HUES6 (cell line): ENCODE measurements around the gene TRMT10C.

ENCODE experiments used
- H3K27ac ChIP-seq: 2 replicates; pipeline ENCODE4 v1.7.0; 2013; ENCODE audit warnings: low read depth, mild to moderate bottlenecking, low read length, inconsistent platforms
- H3K27me3 ChIP-seq: 2 replicates; pipeline ENCODE4 v1.6.1; 2013; ENCODE audit warnings: low read length; ENCODE audit not compliant: control insufficient read depth, insufficient read depth
- H3K36me3 ChIP-seq: 2 replicates; pipeline ENCODE4 v1.6.1; 2013; ENCODE audit warnings: low read length; ENCODE audit not compliant: control insufficient read depth, insufficient read depth
- H3K4me1 ChIP-seq: 2 replicates; pipeline ENCODE4 v1.6.1; 2013; ENCODE audit warnings: low read length; ENCODE audit not compliant: control insufficient read depth, insufficient read depth
- H3K4me3 ChIP-seq: 2 replicates; pipeline ENCODE4 v1.5.1; 2013; ENCODE audit warnings: low read depth, low read length
- H3K9ac ChIP-seq: one replicate; pipeline ENCODE4 v1.6.1; 2013; ENCODE audit warnings: mild to moderate bottlenecking, low read length
- H3K9me3 ChIP-seq: 2 replicates; pipeline ENCODE4 v1.6.1; 2013; ENCODE audit warnings: low read depth, low read length; ENCODE audit not compliant: control insufficient read depth, insufficient read depth

Gene TRMT10C

DNA sequence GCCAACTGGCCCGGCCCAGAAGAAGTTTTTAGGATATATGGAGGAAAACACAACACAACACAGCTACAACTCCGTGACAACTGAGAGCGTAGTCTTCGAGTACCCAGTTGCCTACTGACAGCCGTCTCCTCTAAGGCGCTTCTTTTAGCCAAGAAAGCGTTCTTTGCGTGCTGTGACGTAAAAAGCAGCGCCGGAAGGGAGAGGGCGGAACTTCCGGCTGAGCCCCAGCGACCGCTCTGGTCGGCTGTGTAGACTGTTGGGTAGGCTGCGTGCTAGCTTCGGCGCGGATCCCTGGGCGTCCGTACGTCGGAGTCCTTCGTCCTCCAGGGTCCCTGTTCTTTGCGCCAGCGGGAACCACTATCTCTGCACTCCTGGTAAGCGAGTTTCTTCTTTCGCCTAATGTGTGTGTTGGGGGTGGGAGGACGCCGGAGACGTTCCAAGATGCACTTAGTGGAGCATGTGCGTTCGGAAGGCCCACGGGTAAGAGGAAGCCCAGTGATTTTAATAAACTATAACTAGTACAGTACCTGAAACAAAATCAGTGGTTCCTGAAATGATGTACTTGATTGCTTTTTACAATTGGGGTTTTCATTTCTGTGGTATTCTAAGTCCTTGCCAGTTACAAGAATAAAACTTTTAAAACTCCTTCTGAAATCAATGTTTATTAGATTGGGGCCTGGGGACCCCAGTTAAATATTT lies at the start of gene TRMT10C:
TRMT10C (plus strand) TSS at position 239 of the 699 bp plus-strand sequence. CDS start 2,914 bp downstream, outside the sequence.
- Histone ChIP-seq H3K4me3 (peak within 1 kb of the TSS; percentile 91), H3K27me3 (peaks cover 2% of the 10 kb centered on the region; the same call in 1 of the 2 replicates), H3K9ac (peak within 1 kb of the TSS; percentile 94), H3K4me1 (no peaks in the 10 kb centered on the region; the same call in 1 of the 2 replicates), H3K27ac (peak within 1 kb of the TSS; percentile 80), H3K9me3 (no peaks in the 10 kb centered on the region), H3K36me3 (peaks cover 35% of the 10 kb centered on the region)

DNA sequence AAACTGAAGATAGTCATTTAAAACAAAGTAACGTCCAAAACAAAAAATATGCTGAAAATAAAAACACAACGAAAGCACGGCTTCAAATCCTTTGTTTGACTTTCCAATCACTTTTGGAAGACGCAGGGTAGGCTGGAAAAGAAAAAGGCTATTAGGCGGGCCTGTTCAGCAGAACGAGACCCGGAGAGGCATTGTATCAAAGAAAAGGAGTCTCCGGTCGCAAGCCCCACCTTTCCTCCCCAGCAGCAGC lies 49.3 kb upstream of the TRMT10C start:
- no peaks in the 10 kb centered on the region for H3K27me3 ChIP-seq
- no peaks in the 10 kb centered on the region for H3K36me3 ChIP-seq
- H3K9ac ChIP-seq = peak overlapping the region; percentile 68
- H3K4me3 ChIP-seq = peak overlapping the region; percentile 74
- peaks cover 16% of the 10 kb centered on the region for H3K4me1 ChIP-seq
- H3K9me3 ChIP-seq = no peaks in the 10 kb centered on the region
- H3K27ac ChIP-seq = peak overlapping the region; percentile 52

DNA sequence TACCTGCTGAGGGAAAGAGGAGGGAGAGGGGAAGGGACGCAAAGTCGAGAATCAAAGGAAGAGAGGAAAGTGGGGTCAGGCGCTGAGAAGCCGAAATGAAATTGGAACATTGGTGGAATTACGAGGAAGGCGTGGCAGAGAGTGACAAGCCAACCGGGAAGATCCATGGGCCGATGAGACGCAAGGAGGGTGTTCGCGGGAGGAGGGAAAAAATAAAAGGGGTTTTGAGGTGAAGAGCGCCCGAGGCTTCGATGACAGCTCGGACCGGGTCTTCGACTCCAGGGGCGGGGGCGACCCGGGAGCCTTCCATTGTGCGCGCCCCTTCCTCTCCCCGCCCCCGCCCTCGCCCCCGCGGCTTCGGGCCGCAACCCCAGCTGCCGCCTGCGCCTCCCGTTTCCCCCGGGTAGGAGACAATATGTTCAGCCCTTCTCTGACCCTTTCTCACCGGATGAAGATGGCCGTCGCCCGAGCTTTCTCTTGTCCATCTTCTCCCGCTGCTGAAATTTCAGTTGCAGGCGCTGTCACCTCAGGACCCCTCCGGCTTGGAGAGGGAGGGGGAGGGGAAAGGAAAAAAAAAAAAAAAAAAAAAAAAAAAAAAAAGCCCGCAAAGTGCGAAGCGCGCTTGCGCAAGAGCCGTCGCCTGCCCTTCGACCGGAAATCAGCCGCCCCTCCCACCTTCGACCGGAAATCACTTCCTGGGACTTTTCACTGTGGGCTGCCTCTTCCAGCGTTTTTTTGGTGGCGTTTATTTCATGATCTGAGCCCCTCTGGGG lies 48.8 kb upstream of the TRMT10C start, which contains the start of gene SENP7:
SENP7 (minus strand) TSS at position 567 of the 773 bp plus-strand sequence; CDS start at position 485, 82 bp downstream.
- peak within 1 kb of the TSS; percentile 74 for H3K4me3 ChIP-seq

DNA sequence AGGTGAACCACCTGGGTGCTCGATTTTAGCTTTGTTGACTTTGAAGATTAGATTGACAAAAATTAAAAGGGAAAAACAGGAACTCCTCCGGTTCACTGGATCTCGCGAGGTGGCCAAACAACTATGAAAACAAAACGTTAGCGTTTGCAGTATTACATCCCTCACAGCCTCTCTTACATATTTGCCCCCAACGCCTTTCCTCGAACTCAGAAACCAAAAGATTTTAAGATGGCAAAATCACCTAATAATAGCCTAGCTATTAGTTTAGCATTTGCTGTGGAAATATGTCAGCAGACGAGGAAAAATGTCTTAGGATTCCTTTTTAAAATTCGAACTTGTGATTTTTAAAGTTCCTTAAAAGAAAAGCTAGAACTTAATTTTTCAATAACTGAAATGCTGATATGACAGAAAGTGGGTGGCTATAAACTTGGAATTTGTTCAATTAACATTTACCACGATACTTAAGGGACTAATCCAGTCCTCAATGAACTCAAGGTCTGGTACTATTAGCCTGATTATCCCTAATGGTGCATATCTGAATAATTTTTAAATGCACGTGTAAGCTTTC lies 48.2 kb upstream of the TRMT10C start:
- Histone ChIP-seq H3K4me1 (peaks cover 21% of the 10 kb centered on the region), H3K36me3 (no peaks in the 10 kb centered on the region), H3K27ac (peak overlapping the region; percentile 66; the same call in 1 of the 2 replicates), H3K4me3 (peak overlapping the region; percentile 74), H3K9me3 (no peaks in the 10 kb centered on the region), H3K9ac (peak overlapping the region; percentile 56), H3K27me3 (no peaks in the 10 kb centered on the region)

More for the DNA sequence above, 48.8 kb upstream of the TRMT10C start, which contains the start of gene SENP7:
- H3K9ac ChIP-seq = peak within 1 kb of the TSS; percentile 68
- no peaks in the 10 kb centered on the region for H3K36me3 ChIP-seq
- H3K27ac ChIP-seq = peak within 1 kb of the TSS; percentile 66
- no peaks in the 10 kb centered on the region for H3K27me3 ChIP-seq
- H3K9me3 ChIP-seq = no peaks in the 10 kb centered on the region
- H3K4me1 ChIP-seq = peaks cover 16% of the 10 kb centered on the region

DNA sequence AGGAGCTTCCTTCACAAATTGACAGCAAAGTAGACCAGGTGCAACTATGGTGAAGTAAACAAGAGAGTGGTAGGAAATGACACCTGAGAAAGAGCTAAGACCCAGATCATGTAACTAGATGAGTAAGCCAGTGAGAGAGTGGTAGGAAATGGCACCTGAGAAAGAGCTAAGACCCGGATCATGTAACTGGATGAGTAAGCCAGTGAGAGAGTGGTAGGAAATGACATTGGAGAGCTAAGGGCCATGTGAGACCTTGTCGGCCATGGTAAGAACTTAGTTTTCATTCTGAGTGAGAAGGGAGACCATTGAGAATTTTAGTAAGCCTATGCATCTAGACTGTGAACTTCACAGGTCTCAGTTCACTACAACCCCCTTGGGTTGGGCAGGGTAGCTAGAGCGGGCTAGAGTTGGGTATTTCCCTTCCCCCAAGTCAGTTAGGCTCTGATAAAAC lies 43.2 kb upstream of the TRMT10C start:
- Histone ChIP-seq H3K9me3 (no peaks in the 10 kb centered on the region), H3K9ac (no peak overlapping the region), H3K27ac (no peak overlapping the region), H3K4me1 (peaks cover 12% of the 10 kb centered on the region; the same call in 1 of the 2 replicates), H3K36me3 (no peaks in the 10 kb centered on the region), H3K4me3 (no peak overlapping the region), H3K27me3 (no peaks in the 10 kb centered on the region)

DNA sequence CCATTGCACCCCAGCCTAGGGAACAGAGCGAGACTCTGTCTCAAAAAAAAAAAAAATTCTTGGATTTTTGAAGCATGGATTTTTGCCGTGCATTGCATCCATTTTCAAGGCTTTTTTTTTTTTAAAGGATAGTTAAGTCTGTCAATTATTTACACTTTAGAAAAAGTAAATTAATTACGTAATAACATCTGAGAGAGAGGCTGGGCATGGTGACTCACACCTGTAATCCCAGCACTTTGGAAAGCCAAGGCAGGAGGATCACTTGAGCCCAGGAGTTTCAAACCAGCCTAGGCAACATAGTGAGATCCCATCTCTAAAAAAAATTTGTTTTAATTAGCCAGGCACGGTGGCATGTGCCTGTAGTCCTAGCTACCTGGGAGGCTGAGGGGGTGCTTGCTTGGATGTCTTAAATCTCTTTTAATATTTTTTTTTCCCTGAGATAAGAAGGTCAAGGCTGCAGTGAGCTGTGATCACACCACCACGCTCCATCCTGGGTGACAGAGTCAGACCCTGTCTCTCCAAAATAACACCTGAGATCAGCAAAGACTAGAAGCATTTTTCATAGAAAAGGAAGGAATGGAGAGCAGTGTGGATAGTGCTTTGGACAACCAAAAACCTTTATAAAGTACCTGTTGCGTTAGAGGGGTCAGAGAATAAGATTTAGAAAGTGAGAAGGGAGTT lies 41.8 kb upstream of the TRMT10C start:
- H3K9ac ChIP-seq = no peak overlapping the region
- peaks cover 12% of the 10 kb centered on the region; the same call in 1 of the 2 replicates for H3K4me1 ChIP-seq
- H3K27me3 ChIP-seq = no peaks in the 10 kb centered on the region
- H3K36me3 ChIP-seq = no peaks in the 10 kb centered on the region
- H3K27ac ChIP-seq = no peak overlapping the region
- H3K4me3 ChIP-seq = no peak overlapping the region
- peaks cover 6% of the 10 kb centered on the region; the same call in 1 of the 2 replicates for H3K9me3 ChIP-seq

DNA sequence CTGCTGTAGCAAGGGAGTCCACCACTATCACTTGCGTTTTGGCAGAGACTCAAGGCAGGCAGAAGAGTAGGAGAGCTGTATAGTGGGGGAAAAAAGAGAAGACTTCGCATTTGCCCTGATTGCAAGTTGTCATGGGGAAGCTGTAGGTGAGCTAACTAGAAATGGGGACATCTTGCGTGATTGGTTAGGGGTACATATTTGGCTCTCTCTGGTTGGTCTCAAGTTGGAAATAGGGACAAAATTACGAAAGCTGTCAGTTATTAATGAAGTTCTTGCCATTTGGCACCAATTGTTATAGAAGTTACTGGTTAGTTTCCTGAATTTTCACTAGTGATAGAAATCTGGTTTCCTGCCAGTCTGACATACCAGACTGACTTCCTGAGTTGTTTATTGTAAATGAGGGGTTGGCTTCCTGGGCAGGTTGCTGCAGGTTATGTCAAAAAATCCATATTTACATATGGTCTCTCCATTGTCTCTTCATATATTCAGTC lies 40.4 kb upstream of the TRMT10C start:
- H3K4me1 ChIP-seq = peaks cover 12% of the 10 kb centered on the region; the same call in 1 of the 2 replicates
- no peak overlapping the region for H3K9ac ChIP-seq
- H3K27ac ChIP-seq = no peak overlapping the region
- no peak overlapping the region for H3K4me3 ChIP-seq
- H3K9me3 ChIP-seq = peaks cover 17% of the 10 kb centered on the region
- no peaks in the 10 kb centered on the region for H3K36me3 ChIP-seq
- H3K27me3 ChIP-seq = no peaks in the 10 kb centered on the region

DNA sequence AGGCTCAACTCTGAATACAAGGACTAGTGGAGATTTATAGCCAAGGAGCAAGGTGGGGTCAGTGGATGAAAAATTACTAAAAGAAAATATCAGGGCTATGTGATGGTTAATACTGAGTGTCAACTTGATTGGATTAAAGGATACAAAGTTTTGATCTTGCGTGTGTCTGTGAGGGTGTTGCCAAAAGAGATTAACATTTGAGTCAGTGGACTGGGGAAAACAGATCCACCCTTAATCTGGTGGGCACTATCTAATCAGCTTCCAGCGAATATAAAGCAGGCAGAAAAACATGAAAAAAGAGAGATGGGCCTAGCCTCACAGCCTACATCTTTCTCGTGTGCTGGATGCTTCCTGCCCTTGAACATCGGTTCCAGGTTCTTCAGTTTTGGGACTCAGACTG lies 34.2 kb upstream of the TRMT10C start:
- Histone ChIP-seq H3K4me1 (peaks cover 25% of the 10 kb centered on the region), H3K9ac (no peak overlapping the region), H3K27me3 (no peaks in the 10 kb centered on the region), H3K36me3 (no peaks in the 10 kb centered on the region), H3K4me3 (no peak overlapping the region), H3K9me3 (peaks cover 20% of the 10 kb centered on the region), H3K27ac (no peak overlapping the region)

DNA sequence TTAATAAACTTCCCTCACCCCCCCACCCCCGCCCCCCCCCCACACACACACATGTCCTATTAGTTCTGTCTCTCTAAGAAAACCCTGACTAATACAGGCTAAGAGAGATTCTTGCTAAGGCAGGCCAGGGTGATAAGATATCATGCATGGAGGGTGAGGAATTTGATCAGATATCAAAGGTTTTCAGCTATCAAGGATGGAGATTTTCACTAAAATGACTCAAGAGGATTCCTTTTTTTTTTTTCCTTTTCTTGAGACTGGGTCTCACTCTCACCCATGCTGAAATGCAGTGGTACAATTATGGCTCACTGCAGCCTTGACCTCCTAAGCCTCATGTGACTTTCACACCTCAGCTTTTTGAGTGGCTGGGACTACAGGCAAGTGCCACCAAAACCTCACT lies 33.8 kb upstream of the TRMT10C start:
- H3K9ac ChIP-seq = no peak overlapping the region
- H3K4me1 ChIP-seq = peaks cover 26% of the 10 kb centered on the region
- no peak overlapping the region for H3K27ac ChIP-seq
- H3K27me3 ChIP-seq = no peaks in the 10 kb centered on the region
- no peak overlapping the region for H3K4me3 ChIP-seq
- no peaks in the 10 kb centered on the region for H3K36me3 ChIP-seq
- H3K9me3 ChIP-seq = peaks cover 20% of the 10 kb centered on the region

DNA sequence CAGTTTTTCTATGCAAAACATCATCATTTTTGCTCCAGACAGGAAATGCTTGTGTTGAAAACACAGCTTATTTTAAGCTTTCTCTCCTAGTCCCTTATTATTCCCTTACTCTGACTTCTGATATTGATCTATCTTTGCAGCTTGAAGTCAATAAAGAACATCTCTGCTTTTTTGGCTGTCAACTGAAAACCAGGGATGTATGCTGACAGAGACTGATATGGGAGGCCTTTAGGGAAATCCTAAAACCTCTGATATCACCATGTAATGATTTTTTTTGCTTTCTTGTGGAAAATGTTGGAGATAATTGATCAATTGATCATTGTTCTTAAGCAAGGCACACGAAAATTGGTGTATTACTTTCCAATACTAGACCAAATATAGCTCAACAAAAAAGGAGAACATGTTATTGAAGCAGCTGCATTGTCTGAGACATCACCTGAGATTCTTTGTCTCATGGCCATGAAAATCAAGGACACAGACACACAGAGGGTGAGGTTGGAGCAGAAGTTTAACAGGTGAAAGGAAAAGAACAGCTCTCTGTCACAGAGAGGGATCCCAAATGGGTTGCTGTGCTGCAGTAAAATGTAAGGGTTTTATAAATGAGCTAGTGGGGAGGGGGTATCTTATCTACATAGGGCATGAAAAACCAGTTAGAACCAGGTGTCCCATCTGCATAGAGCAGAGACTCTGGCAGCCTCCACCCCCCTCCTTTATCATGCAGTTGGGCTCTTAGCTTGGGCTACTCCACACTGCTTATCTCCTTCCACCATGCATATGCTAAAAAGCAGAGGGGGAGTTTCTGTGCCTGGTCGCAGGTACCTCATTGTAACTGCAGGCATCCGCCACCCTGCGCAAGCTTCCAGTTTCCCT lies 31.6 kb upstream of the TRMT10C start:
- H3K36me3 ChIP-seq = no peaks in the 10 kb centered on the region
- no peak overlapping the region for H3K9ac ChIP-seq
- no peaks in the 10 kb centered on the region for H3K27me3 ChIP-seq
- H3K27ac ChIP-seq = no peak overlapping the region
- H3K4me3 ChIP-seq = no peak overlapping the region; the same call in 1 of the 2 replicates
- peaks cover 13% of the 10 kb centered on the region for H3K9me3 ChIP-seq
- H3K4me1 ChIP-seq = peaks cover 26% of the 10 kb centered on the region
